NB4 (cell line): ENCODE measurements around the gene CCT6A.

Experiments used
- MYC ChIP-seq: IDR thresholded peaks from 2 replicates; pipeline ENCODE4 v1.6.1; 2011; ENCODE audit warnings: low read depth, low read length
- POLR2A ChIP-seq: IDR thresholded peaks from 2 replicates; pipeline ENCODE4 v1.6.1; 2011; ENCODE audit warnings: mild to moderate bottlenecking; ENCODE audit not compliant: insufficient read length; ENCODE audit errors: extremely low read depth
- TF ChIP-seq, protein P1 (sequence below): IDR thresholded peaks from one replicate; pipeline ENCODE4 v1.5.1; 2012; ENCODE audit warnings: low read depth, low read length

DNA sequence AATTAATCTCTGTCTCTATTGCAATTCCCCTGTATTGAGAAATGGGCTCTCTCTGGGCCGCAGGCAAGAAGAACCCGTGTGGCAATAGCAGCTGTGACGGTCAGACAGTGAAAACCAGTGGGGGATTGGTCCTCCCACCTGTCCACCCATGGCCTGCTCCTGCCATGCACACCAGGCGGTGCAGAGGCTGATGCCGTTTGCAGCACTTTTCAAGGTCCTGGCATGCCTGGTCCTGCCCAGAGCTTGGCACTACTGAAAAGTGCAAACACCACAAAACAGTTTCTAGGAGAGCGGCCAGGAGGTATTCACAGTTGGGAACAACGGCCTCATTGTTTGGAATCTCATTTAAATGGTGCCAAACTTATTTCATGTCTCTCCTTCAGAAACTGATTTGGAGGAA, 41.9 kb upstream of the CCT6A start:
- TF ChIP-seq, protein P1, sequence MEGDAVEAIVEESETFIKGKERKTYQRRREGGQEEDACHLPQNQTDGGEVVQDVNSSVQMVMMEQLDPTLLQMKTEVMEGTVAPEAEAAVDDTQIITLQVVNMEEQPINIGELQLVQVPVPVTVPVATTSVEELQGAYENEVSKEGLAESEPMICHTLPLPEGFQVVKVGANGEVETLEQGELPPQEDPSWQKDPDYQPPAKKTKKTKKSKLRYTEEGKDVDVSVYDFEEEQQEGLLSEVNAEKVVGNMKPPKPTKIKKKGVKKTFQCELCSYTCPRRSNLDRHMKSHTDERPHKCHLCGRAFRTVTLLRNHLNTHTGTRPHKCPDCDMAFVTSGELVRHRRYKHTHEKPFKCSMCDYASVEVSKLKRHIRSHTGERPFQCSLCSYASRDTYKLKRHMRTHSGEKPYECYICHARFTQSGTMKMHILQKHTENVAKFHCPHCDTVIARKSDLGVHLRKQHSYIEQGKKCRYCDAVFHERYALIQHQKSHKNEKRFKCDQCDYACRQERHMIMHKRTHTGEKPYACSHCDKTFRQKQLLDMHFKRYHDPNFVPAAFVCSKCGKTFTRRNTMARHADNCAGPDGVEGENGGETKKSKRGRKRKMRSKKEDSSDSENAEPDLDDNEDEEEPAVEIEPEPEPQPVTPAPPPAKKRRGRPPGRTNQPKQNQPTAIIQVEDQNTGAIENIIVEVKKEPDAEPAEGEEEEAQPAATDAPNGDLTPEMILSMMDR: no peak
- TF ChIP-seq POLR2A (no peak), MYC (no peak)
